ENCODE data around the gene COL4A6. TPM values are rescaled to one million over a fixed set of nuclear protein-coding genes. Genes with fewer than 3 reads are reported as not detected.

Gene COL4A6
- total and polyA plus RNA-seq, 2 of the 4 experiments (the other 2 are of a cell fraction), result 0.36 to 0.74 TPM

GRCh38 chrX:108126661-108127060, 311.6 kb downstream of the COL4A6 start:
- H3K4me1 ChIP-seq (ENCODE audit: control insufficient read depth, insufficient read depth, low read length), result peaks cover 3% of the 10 kb centered on the region
- intact Hi-C loops (cut with micrococcal nuclease), result no loop called here
- H2BK120ac ChIP-seq (ENCODE audit: low read depth, low read length), result no peak overlapping the region
- CTCF ChIA-PET, result no interaction called here
- H3K4me3 ChIP-seq (ENCODE audit: insufficient read depth, low read depth, low read length), result no peak overlapping the region
- H2BK5ac ChIP-seq (ENCODE audit: low read depth, low read length, poor library complexity, severe bottlenecking), result no peak overlapping the region
- in situ Hi-C loops (cut with MboI; ENCODE audit: low sequenced_read_pairs), result no loop called here
- TF ChIP-seq MXI1 (IDR thresholded peaks at IDR 0.05; ENCODE audit: borderline replicate concordance, low read depth, low read length) (no peak), RAD21 (IDR thresholded peaks at IDR 0.05; ENCODE audit: low read length) (no peak), CEBPB (IDR thresholded peaks at IDR 0.05; ENCODE audit: low read depth, low read length) (no peak), POLR2A (IDR thresholded peaks at IDR 0.05; ENCODE audit: low read depth, low read length) (no peak), FOS (IDR thresholded peaks at IDR 0.05; ENCODE audit: low read depth, low read length) (no peak), CTCF (conservative IDR thresholded peaks at IDR 0.05; ENCODE audit: low read depth, low read length) (no peak)
- TF ChIP-seq, protein P1, sequence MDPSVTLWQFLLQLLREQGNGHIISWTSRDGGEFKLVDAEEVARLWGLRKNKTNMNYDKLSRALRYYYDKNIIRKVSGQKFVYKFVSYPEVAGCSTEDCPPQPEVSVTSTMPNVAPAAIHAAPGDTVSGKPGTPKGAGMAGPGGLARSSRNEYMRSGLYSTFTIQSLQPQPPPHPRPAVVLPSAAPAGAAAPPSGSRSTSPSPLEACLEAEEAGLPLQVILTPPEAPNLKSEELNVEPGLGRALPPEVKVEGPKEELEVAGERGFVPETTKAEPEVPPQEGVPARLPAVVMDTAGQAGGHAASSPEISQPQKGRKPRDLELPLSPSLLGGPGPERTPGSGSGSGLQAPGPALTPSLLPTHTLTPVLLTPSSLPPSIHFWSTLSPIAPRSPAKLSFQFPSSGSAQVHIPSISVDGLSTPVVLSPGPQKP (IDR thresholded peaks at IDR 0.05; ENCODE audit: borderline replicate concordance, low read depth, low read length), result no peak
- no peak overlapping the region for H3K23ac ChIP-seq (ENCODE audit: low read depth, low read length)
- no peaks in the 10 kb centered on the region for H3K79me1 ChIP-seq (ENCODE audit: low read depth in 1 of 2, low read length in 2 of 2)
- ATAC-seq (ENCODE audit: low read depth) (peak; percentile 46; the same call in 1 of the 2 replicates), DNase-seq (peak; percentile 11)
- POLR2A ChIA-PET (ENCODE audit: unreplicated experiment), result no interaction called here
- dilution Hi-C loops (cut with HindIII; ENCODE audit: low sequenced_read_pairs, unreplicated experiment), result no loop called here
- no peaks in the 10 kb centered on the region; the same call in 1 of the 2 replicates for H3K27me3 ChIP-seq (ENCODE audit: control insufficient read depth, insufficient read depth, low read length)
- no peak overlapping the region; the same call in 1 of the 2 replicates for H3K27ac ChIP-seq (ENCODE audit: insufficient read depth, low read length)
- H3K36me3 ChIP-seq (ENCODE audit: control insufficient read depth, insufficient read depth, low read length), result no peaks in the 10 kb centered on the region; the same call in 1 of the 2 replicates
- no peak overlapping the region for H2BK20ac ChIP-seq (ENCODE audit: low read depth, low read length)
- no peak overlapping the region for H3K14ac ChIP-seq (replicated peaks; ENCODE audit: low read depth, low read length)
- no peak overlapping the region for H4K91ac ChIP-seq (ENCODE audit: insufficient read depth, low read depth, low read length)
- 40% methylated on average over 1 of the region's 2 CpGs; no CpG with 5 or more reads in 1 of the 2 experiments for WGBS, 2 experiments (ENCODE audit: extremely low coverage in 2 of 2, insufficient read length in 1 of 2)
- H3K9me1 ChIP-seq (ENCODE audit: insufficient read depth, low read length), result 0 out of 2 replicates have a peak, but pooled peaks cover 3% of the 10 kb centered on the region
- H2BK15ac ChIP-seq (ENCODE audit: low read depth, low read length), result no peak overlapping the region
- H3K56ac ChIP-seq (ENCODE audit: extremely low read depth, insufficient read depth, low read length), result no peak overlapping the region
- no peak overlapping the region for H2AK9ac ChIP-seq (replicated peaks; ENCODE audit: low read depth, low read length, poor library complexity)
- BruUV-seq (replicated peaks), result no TSS peak
- no peak overlapping the region for H2AFZ ChIP-seq (replicated peaks; ENCODE audit: low read length, poor library complexity)
- H4K8ac ChIP-seq (ENCODE audit: low read depth in 2 of 2, low read length in 2 of 2), result no peak overlapping the region
- H4K5ac ChIP-seq (ENCODE audit: low read depth, low read length), result no peak overlapping the region
- H3K9ac ChIP-seq (ENCODE audit: low read depth, low read length), result no peak overlapping the region
- H3K9me3 ChIP-seq (ENCODE audit: control insufficient read depth, insufficient read depth, low read length), result no peaks in the 10 kb centered on the region
- no peak overlapping the region for H2AK5ac ChIP-seq (ENCODE audit: low read depth, low read length)
- H3K18ac ChIP-seq (ENCODE audit: low read depth, low read length), result no peak overlapping the region
- no peak overlapping the region for H3K4ac ChIP-seq (ENCODE audit: low read depth, low read length)
- H4K20me1 ChIP-seq (ENCODE audit: insufficient read depth, low read length), result no peaks in the 10 kb centered on the region
- no peak overlapping the region for H3K4me2 ChIP-seq (ENCODE audit: low read depth, low read length)
